Hepatic stellate cell (primary cell): ENCODE results near the gene AFG3L2.
A peak's percentile ranks its signal among the peaks of the same experiment; 100 is the strongest.
"Not testable (repeated sequence)": the region's sequence is repeated elsewhere in the genome, so short reads cannot be mapped to it uniquely, and the experiment has no call there.

Experiments
- DNase-seq: peaks from one replicate; pipeline ENCODE4 v3.0.0; 2011; ENCODE audit warnings: low spot score

AFG3L2 gene

GRCh38 chr18:12376754-12377555 is at the start of gene AFG3L2:
Gene AFG3L2 (minus strand): TSS chr18:12377227. CDS start chr18:12377082, 145 bp downstream.
- peak; percentile 95 for DNase-seq

GRCh38 chr18:12424252-12424651 is 47.2 kb upstream of the AFG3L2 start:
- DNase-seq: no peak

- DNase-seq: no peak
These were observed 46.8 kb upstream of the AFG3L2 start for GRCh38 chr18:12423820-12424219.

GRCh38 chr18:12423393-12423792 is 46.4 kb upstream of the AFG3L2 start:
- DNase-seq: no peak

- DNase-seq: no peak
These were observed 45.9 kb upstream of the AFG3L2 start for GRCh38 chr18:12422936-12423335.

GRCh38 chr18:12421732-12422131 is 44.7 kb upstream of the AFG3L2 start:
- no peak for DNase-seq

- no peak for DNase-seq
These were observed 43.9 kb upstream of the AFG3L2 start for GRCh38 chr18:12420821-12421421.

- DNase-seq: no peak
These were observed 40.7 kb upstream of the AFG3L2 start for GRCh38 chr18:12417687-12418086.

- no peak for DNase-seq
These were observed 39.2 kb upstream of the AFG3L2 start for GRCh38 chr18:12416098-12416729.

- DNase-seq: no peak
These were observed 34.4 kb upstream of the AFG3L2 start for GRCh38 chr18:12411456-12411855.

- DNase-seq: not testable (repeated sequence)
These were observed 33.7 kb upstream of the AFG3L2 start for GRCh38 chr18:12410747-12411146.

GRCh38 chr18:12410081-12410481 is 33.1 kb upstream of the AFG3L2 start:
- DNase-seq: no peak

- peak; percentile 42 for DNase-seq
These were observed 32.4 kb upstream of the AFG3L2 start for GRCh38 chr18:12409469-12409868.

GRCh38 chr18:12408247-12408869 is 31.3 kb upstream of the AFG3L2 start:
- DNase-seq: no peak

- no peak for DNase-seq
These were observed 29.5 kb upstream of the AFG3L2 start for GRCh38 chr18:12406371-12407111.

- no peak for DNase-seq
These were observed 28.0 kb upstream of the AFG3L2 start for GRCh38 chr18:12405066-12405465.

GRCh38 chr18:12403601-12404506 is 26.8 kb upstream of the AFG3L2 start:
- DNase-seq: peak; percentile 84

GRCh38 chr18:12401881-12402280 is 24.9 kb upstream of the AFG3L2 start:
- no peak for DNase-seq

- DNase-seq: no peak
These were observed 22.2 kb upstream of the AFG3L2 start for GRCh38 chr18:12399231-12399630.

- DNase-seq: no peak
These were observed 21.6 kb upstream of the AFG3L2 start for GRCh38 chr18:12398625-12399024.

- DNase-seq: no peak
These were observed 20.8 kb upstream of the AFG3L2 start for GRCh38 chr18:12397793-12398192.
